GM21825 (cell line): ENCODE measurements around the gene CERS5.
A peak's percentile ranks its signal among the peaks of the same experiment; 100 is the strongest.
"Not testable (repeated sequence)": the region's sequence is repeated elsewhere in the genome, so short reads cannot be mapped to it uniquely, and the experiment has no call there.

Experiments
- ATAC-seq: cut with Tn5 transposase; IDR thresholded peaks from one replicate; pipeline ENCODE4 v1.9.1; 2021; ENCODE audit warnings: mild to moderate bottlenecking, moderate library complexity; ENCODE audit not compliant: unreplicated experiment

CERS5 gene

DNA sequence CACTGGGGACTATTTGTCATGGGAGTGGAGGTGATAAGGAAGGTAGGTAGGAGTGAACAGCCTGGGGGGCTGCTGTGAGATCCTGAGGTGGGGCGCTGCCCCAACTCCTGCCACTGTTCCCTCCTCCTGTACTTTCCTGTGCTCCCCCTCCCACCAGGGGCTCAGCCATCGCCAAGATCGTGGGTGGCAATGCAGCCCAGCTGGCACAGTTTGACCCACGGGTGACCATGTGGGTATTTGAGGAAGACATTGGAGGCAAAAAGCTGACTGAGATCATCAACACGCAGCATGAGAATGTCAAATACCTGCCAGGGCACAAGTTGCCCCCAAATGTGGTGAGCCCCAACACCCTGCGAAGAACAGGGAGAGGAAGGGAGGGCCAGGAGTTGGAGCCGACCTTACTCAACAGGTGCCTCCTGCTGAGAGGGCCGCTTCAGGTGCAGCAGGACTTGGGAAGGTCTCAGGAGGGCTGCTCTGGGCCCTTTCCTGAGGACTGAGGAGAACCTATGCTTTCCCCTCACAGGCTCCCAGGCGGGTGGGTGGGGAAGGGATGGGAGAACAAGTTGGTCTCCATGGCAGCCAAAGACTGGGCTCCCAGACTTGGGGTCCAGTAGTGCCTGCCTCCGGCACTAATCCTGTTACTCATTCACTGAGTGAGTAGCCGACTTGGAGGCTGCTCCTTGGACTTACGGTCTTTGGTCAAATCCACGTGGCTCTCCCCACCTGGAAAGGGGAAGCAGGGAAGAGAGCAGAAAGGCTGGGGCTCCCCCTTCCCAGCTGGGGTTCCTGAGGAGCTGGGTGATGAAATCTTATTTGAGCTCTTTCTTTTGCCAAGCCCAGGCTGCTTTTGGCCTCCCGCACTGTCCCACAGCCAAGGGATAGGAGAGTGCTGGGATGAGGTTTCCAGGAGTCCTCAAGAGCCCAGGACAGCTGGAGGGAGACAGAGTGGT is 62.5 kb downstream of the CERS5 start:
- no peak for ATAC-seq

DNA sequence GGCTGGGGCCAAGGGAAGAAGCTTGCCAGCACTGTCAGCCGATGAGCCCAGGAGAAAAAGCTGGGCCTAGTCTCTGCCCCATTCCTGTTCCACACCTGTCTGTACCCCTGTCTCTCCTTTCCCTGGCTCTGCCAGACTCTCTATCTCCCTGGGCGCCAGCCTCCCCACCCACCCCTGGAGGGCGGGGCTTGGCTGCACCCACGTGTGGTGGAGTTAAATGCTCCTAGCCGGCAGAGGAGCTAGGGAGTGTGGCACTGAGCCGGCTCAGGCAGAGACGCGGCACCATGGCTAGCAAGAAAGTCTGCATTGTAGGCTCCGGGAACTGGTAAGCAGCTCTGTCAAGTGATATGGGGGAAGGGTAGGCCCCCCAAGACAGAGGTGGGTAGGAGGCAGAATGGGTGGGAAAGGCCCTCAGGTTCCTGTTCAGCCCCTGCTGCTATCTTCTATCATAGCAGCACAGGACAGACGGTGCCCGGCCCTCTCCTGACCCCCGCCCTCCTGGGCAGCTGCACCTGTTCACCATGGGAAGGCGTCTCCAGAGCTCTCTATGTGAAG is 63.3 kb downstream of the CERS5 start, which contains the start of gene GPD1:
TSS of gene GPD1 (plus strand) at position 242 of the 555 bp plus-strand sequence. CDS start at position 285, 43 bp downstream.
- no peak for ATAC-seq

- no peak for ATAC-seq
Observed at GRCh38 chr12:50103351-50103750, 63.8 kb downstream of the CERS5 start.

GRCh38 chr12:50102646-50103309 is 64.4 kb downstream of the CERS5 start:
- no peak for ATAC-seq

GRCh38 chr12:50102131-50102531 is 65.0 kb downstream of the CERS5 start:
- ATAC-seq: no peak

DNA sequence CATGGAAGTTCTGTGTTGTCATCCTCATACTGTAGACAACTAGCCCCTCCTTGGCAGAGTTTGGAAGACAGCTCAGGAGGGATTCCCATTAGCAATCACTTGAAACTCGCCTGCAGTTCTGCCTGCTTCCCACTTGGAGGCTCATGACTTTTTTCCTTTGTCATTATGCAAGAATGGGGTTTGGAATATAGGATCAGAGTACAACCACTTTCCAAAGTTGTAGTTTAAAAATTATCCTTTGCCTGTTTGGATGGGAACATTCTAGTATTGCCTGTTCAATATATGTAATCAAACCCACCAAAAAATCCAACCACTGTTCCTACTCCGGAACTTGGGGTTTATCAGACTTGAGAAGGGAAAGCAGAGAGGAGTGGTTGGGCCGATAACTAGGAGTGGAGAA is 65.5 kb downstream of the CERS5 start:
- no peak for ATAC-seq

- ATAC-seq: no peak
Observed at GRCh38 chr12:50100561-50100960, 66.6 kb downstream of the CERS5 start.

GRCh38 chr12:50099302-50100008 is 67.7 kb downstream of the CERS5 start:
- ATAC-seq: no peak

- ATAC-seq: no peak
Observed at GRCh38 chr12:50097952-50098351, 69.2 kb downstream of the CERS5 start.

GRCh38 chr12:50090391-50090790 is 76.8 kb downstream of the CERS5 start:
- ATAC-seq: no peak

- ATAC-seq: no peak
Observed at GRCh38 chr12:50089730-50090129, 77.4 kb downstream of the CERS5 start.

DNA sequence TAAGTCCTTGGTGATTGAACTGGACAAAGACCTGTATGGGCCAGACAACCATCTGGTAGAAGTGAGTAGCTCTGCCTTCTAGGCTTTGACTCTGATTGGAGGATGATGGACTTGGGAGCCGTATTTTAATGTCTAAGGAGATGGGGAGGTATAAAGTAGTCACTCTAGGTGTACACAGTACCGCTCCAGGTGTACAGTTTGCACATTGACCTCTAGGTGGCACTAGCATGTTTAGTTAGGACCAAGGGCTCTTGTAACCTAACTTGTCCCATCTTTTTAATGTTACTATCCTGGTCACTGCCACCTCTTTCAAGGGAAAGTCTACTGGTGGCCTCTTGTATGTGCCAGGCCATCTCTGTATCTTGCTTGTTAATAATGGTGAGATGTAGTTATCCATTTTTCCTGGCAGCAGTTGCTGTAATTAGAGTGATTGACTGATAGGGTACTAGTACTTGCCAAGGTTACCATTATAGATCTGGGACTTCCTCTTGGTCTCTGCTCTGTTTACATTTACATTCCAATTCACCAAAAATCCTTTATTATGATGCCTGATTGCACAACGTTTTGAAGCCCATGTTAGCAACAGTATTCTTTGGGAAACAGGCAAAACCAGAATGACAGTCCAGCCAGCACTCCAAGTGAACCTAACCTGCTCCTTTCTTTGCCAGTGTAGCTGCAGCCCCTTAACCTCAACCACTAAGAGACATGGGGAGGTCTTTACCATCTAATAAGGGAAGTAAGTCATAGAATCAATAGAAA is 78.4 kb downstream of the CERS5 start:
- no peak for ATAC-seq

DNA sequence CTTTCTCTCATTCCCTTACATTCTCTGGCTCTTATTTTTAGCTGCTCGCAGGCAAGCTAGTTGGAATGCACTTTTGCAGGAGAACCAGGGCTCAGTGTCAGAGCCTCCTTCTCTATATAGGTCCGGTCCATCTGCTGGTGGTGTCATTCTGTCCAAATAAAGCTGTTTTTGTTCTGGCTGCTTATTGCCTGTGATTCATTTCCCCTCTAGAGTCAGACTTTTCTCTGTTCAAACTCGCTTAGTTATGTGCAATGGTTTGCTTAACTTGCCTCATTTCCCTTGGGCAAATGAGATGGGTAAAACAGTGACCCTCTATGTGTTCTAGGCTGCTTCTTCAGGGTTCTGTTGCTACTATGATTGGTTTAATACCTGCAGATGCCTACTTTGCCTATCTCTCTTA is 79.2 kb downstream of the CERS5 start:
- ATAC-seq: no peak

DNA sequence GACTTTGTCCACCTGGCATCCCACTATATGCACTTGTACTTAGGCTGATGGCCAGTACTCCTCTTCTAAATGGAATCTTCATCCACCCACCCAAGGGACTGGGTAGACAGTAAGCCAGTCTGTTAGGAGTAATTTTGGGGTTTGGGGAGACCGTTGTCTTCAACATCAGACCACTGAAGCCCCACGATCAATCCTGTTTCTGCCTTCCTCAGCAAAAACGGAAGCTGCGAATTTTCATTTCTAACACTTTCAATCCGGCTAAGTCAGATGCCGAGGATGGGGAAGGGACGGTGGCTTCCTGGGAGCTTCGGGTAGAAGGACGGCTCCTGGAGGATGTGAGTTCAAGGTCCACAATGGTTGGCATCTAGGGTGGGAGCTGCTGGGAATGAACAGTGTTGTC is 80.0 kb downstream of the CERS5 start:
- ATAC-seq: no peak

- ATAC-seq: no peak
Observed at GRCh38 chr12:50086148-50086547, 81.0 kb downstream of the CERS5 start.

DNA sequence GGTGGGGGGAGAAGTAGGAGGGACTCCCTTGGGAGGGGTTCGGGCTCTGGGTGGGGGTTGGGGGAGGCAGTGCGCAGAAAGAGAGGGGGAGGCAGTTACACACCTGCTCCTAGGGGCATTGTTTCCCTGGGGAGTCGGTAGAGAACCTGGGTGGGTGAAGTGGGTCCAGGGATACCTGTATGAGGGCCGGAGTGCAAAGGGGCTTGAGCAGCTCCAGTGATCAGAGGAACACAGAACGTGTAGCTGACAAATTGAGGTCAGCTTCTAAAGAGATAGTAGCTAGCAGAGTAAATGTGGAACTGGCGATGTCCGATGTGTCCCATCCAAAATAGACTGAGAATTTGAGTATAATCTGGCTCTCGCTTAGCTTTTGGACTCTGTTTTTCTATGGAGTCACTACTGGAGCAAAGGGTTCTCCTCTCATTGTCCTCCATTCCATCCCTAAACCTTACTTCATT is 81.5 kb downstream of the CERS5 start:
- no peak for ATAC-seq

DNA sequence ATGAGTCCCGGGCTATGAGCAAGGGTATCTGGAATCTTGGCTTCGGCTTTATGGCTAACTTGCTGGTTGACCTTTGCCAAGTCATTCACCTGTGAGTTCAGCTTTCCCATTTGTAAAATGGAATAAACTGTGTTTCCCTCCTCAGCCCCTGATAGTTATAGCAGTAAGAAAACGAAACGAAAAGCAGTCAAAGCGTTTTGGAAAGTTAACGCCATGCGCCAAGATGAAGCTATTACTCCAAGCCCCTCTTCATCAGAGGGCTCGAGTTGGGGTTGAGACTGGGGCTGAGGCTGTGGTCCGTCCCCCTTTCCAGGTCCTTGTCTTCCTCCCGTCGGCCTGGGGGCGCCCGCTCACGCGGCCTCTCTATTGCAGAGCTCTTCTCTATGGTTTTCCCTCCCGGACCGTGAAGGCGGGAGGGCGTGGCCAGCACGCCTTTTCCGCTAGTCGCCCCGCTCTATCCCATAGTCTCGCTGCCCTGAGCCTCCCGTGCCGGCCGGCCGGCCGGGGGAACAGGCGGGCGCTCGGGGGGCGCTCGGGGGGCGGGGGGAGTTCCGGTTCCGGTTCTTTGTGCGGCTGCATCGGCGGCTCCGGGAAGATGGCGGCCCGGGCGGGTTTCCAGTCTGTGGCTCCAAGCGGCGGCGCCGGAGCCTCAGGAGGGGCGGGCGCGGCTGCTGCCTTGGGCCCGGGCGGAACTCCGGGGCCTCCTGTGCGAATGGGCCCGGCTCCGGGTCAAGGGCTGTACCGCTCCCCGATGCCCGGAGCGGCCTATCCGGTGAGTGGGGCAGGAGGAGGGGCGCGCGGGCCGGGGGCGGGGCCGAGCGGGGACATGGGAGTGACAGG is 82.2 kb downstream of the CERS5 start, which contains the start of gene SMARCD1:
TSS of gene SMARCD1 (plus strand) at position 568 of the 840 bp plus-strand sequence. CDS start at position 596, 28 bp downstream.
- peak; percentile 82 for ATAC-seq

- ATAC-seq: not testable (repeated sequence)
Observed at GRCh38 chr12:50084409-50084774, 82.8 kb downstream of the CERS5 start.

DNA sequence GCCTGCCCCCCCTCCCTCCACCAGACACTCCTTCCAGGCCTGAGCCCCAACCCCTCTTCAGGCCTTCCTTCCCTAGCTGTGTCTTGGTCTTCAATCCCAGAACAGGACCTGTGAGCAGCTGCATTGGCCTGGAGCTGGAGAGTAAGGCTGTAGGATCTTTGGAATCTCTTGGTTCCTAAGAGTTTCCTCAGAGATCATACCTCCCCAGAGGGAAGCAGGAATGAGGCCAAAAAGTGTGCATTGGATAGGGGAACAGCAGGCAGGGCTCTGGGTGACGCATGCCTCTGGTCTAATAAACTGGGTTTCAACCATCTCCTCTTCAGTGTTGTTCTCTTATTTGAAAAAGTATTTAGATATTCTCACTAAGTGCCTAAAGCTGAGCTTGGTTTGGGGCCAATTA is 83.9 kb downstream of the CERS5 start:
- no peak for ATAC-seq
